ENCODE results near the gene NCK2.
"Not testable (repeated sequence)": the region's sequence is repeated elsewhere in the genome, so short reads cannot be mapped to it uniquely, and the experiment has no call there.

The NCK2 gene

GRCh38 chr2:105748566-105748965 lies 3.9 kb downstream of the NCK2 start:
- no peaks in the 10 kb centered on the region for H3K9me3 ChIP-seq (replicated peaks; ENCODE audit: low read length)
- H3K9ac ChIP-seq (ENCODE audit: low read depth, low read length), result no peak overlapping the region
- H3K27me3 ChIP-seq (ENCODE audit: control insufficient read depth, insufficient read depth, low read length), result no peaks in the 10 kb centered on the region
- H3K36me3 ChIP-seq (ENCODE audit: insufficient read depth, low read length), result no peaks in the 10 kb centered on the region
- peak overlapping the region; percentile 84 for H3K4me2 ChIP-seq (ENCODE audit: low read length)
- no peak overlapping the region for H3K4me3 ChIP-seq (ENCODE audit: low read length)
- H3K4me1 ChIP-seq (ENCODE audit: control insufficient read depth, insufficient read depth, low read length), result peaks cover 57% of the 10 kb centered on the region

GRCh38 chr2:105749583-105750400 lies 5.1 kb downstream of the NCK2 start:
- Histone ChIP-seq H3K27me3 (ENCODE audit: control insufficient read depth, insufficient read depth, low read length) (no peaks in the 10 kb centered on the region), H3K4me1 (ENCODE audit: control insufficient read depth, insufficient read depth, low read length) (peaks cover 59% of the 10 kb centered on the region), H3K9ac (ENCODE audit: low read depth, low read length) (no peak overlapping the region), H3K4me3 (ENCODE audit: low read length) (peak overlapping the region; percentile 39), H3K4me2 (ENCODE audit: low read length) (peak overlapping the region; percentile 68), H3K36me3 (ENCODE audit: insufficient read depth, low read length) (no peaks in the 10 kb centered on the region), H3K9me3 (replicated peaks; ENCODE audit: low read length) (no peaks in the 10 kb centered on the region)

- H3K27me3 ChIP-seq (ENCODE audit: control insufficient read depth, insufficient read depth, low read length), result no peaks in the 10 kb centered on the region
- H3K4me3 ChIP-seq (ENCODE audit: low read length), result no peak overlapping the region
- no peak overlapping the region for H3K9ac ChIP-seq (ENCODE audit: low read depth, low read length)
- H3K9me3 ChIP-seq (replicated peaks; ENCODE audit: low read length), result no peaks in the 10 kb centered on the region
- no peak overlapping the region for H3K4me2 ChIP-seq (ENCODE audit: low read length)
- H3K36me3 ChIP-seq (ENCODE audit: insufficient read depth, low read length), result no peaks in the 10 kb centered on the region
- H3K4me1 ChIP-seq (ENCODE audit: control insufficient read depth, insufficient read depth, low read length), result peaks cover 59% of the 10 kb centered on the region
These were observed 6.0 kb downstream of the NCK2 start for GRCh38 chr2:105750735-105751134.

GRCh38 chr2:105751272-105751671 lies 6.6 kb downstream of the NCK2 start:
- H3K4me2 ChIP-seq (ENCODE audit: low read length), result no peak overlapping the region
- no peaks in the 10 kb centered on the region for H3K36me3 ChIP-seq (ENCODE audit: insufficient read depth, low read length)
- H3K9ac ChIP-seq (ENCODE audit: low read depth, low read length), result no peak overlapping the region
- H3K9me3 ChIP-seq (replicated peaks; ENCODE audit: low read length), result no peaks in the 10 kb centered on the region
- H3K27me3 ChIP-seq (ENCODE audit: control insufficient read depth, insufficient read depth, low read length), result no peaks in the 10 kb centered on the region
- H3K4me3 ChIP-seq (ENCODE audit: low read length), result no peak overlapping the region
- peaks cover 53% of the 10 kb centered on the region for H3K4me1 ChIP-seq (ENCODE audit: control insufficient read depth, insufficient read depth, low read length)

GRCh38 chr2:105752691-105753358 lies 8.1 kb downstream of the NCK2 start:
- no peak overlapping the region for H3K4me2 ChIP-seq (ENCODE audit: low read length)
- H3K36me3 ChIP-seq (ENCODE audit: insufficient read depth, low read length), result no peaks in the 10 kb centered on the region
- H3K9ac ChIP-seq (ENCODE audit: low read depth, low read length), result no peak overlapping the region
- no peaks in the 10 kb centered on the region for H3K27me3 ChIP-seq (ENCODE audit: control insufficient read depth, insufficient read depth, low read length)
- no peak overlapping the region for H3K4me3 ChIP-seq (ENCODE audit: low read length)
- H3K4me1 ChIP-seq (ENCODE audit: control insufficient read depth, insufficient read depth, low read length), result peaks cover 38% of the 10 kb centered on the region
- H3K9me3 ChIP-seq (replicated peaks; ENCODE audit: low read length), result no peaks in the 10 kb centered on the region

- H3K27me3 ChIP-seq (ENCODE audit: control insufficient read depth, insufficient read depth, low read length), result no peaks in the 10 kb centered on the region
- no peaks in the 10 kb centered on the region for H3K9me3 ChIP-seq (replicated peaks; ENCODE audit: low read length)
- H3K4me1 ChIP-seq (ENCODE audit: control insufficient read depth, insufficient read depth, low read length), result peaks cover 33% of the 10 kb centered on the region
- no peak overlapping the region for H3K4me2 ChIP-seq (ENCODE audit: low read length)
- H3K9ac ChIP-seq (ENCODE audit: low read depth, low read length), result no peak overlapping the region
- no peaks in the 10 kb centered on the region for H3K36me3 ChIP-seq (ENCODE audit: insufficient read depth, low read length)
- no peak overlapping the region for H3K4me3 ChIP-seq (ENCODE audit: low read length)
These were observed 8.7 kb downstream of the NCK2 start for GRCh38 chr2:105753380-105753779.

- H3K36me3 ChIP-seq (ENCODE audit: insufficient read depth, low read length), result no peaks in the 10 kb centered on the region
- no peak overlapping the region for H3K4me3 ChIP-seq (ENCODE audit: low read length)
- H3K27me3 ChIP-seq (ENCODE audit: control insufficient read depth, insufficient read depth, low read length), result no peaks in the 10 kb centered on the region
- H3K4me2 ChIP-seq (ENCODE audit: low read length), result no peak overlapping the region
- H3K4me1 ChIP-seq (ENCODE audit: control insufficient read depth, insufficient read depth, low read length), result peaks cover 27% of the 10 kb centered on the region
- no peaks in the 10 kb centered on the region for H3K9me3 ChIP-seq (replicated peaks; ENCODE audit: low read length)
- no peak overlapping the region for H3K9ac ChIP-seq (ENCODE audit: low read depth, low read length)
These were observed 9.3 kb downstream of the NCK2 start for GRCh38 chr2:105754011-105754410.

GRCh38 chr2:105754994-105755393 lies 10.3 kb downstream of the NCK2 start:
- Histone ChIP-seq H3K36me3 (ENCODE audit: insufficient read depth, low read length) (no peaks in the 10 kb centered on the region), H3K4me1 (ENCODE audit: control insufficient read depth, insufficient read depth, low read length) (peaks cover 17% of the 10 kb centered on the region), H3K4me2 (ENCODE audit: low read length) (no peak overlapping the region), H3K27me3 (ENCODE audit: control insufficient read depth, insufficient read depth, low read length) (no peaks in the 10 kb centered on the region), H3K9me3 (replicated peaks; ENCODE audit: low read length) (no peaks in the 10 kb centered on the region), H3K4me3 (ENCODE audit: low read length) (no peak overlapping the region), H3K9ac (ENCODE audit: low read depth, low read length) (no peak overlapping the region)

- Histone ChIP-seq H3K9ac (ENCODE audit: low read depth, low read length) (no peak overlapping the region), H3K27me3 (ENCODE audit: control insufficient read depth, insufficient read depth, low read length) (no peaks in the 10 kb centered on the region), H3K4me1 (ENCODE audit: control insufficient read depth, insufficient read depth, low read length) (peaks cover 14% of the 10 kb centered on the region), H3K9me3 (replicated peaks; ENCODE audit: low read length) (no peaks in the 10 kb centered on the region), H3K4me2 (ENCODE audit: low read length) (no peak overlapping the region), H3K36me3 (ENCODE audit: insufficient read depth, low read length) (no peaks in the 10 kb centered on the region), H3K4me3 (ENCODE audit: low read length) (no peak overlapping the region)
These were observed 11.2 kb downstream of the NCK2 start for GRCh38 chr2:105755895-105756294.

- no peak overlapping the region for H3K4me3 ChIP-seq (ENCODE audit: low read length)
- H3K4me1 ChIP-seq (ENCODE audit: control insufficient read depth, insufficient read depth, low read length), result peaks cover 14% of the 10 kb centered on the region
- H3K36me3 ChIP-seq (ENCODE audit: insufficient read depth, low read length), result no peaks in the 10 kb centered on the region
- no peaks in the 10 kb centered on the region for H3K9me3 ChIP-seq (replicated peaks; ENCODE audit: low read length)
- H3K9ac ChIP-seq (ENCODE audit: low read depth, low read length), result no peak overlapping the region
- H3K4me2 ChIP-seq (ENCODE audit: low read length), result no peak overlapping the region
- H3K27me3 ChIP-seq (ENCODE audit: control insufficient read depth, insufficient read depth, low read length), result no peaks in the 10 kb centered on the region
These were observed 11.7 kb downstream of the NCK2 start for GRCh38 chr2:105756435-105756834.

- H3K4me3 ChIP-seq (ENCODE audit: low read length); H3K9ac ChIP-seq (ENCODE audit: low read depth, low read length); H3K4me2 ChIP-seq (ENCODE audit: low read length); H3K36me3 ChIP-seq (ENCODE audit: insufficient read depth, low read length); H3K27me3 ChIP-seq (ENCODE audit: control insufficient read depth, insufficient read depth, low read length); H3K9me3 ChIP-seq (replicated peaks; ENCODE audit: low read length): not testable (repeated sequence)
- peaks cover 14% of the 10 kb centered on the region for H3K4me1 ChIP-seq (ENCODE audit: control insufficient read depth, insufficient read depth, low read length)
These were observed 12.2 kb downstream of the NCK2 start for GRCh38 chr2:105756865-105757264.

GRCh38 chr2:105757433-105757832 lies 12.7 kb downstream of the NCK2 start:
- Histone ChIP-seq H3K9ac (ENCODE audit: low read depth, low read length) (no peak overlapping the region), H3K27me3 (ENCODE audit: control insufficient read depth, insufficient read depth, low read length) (no peaks in the 10 kb centered on the region), H3K4me2 (ENCODE audit: low read length) (no peak overlapping the region), H3K4me1 (ENCODE audit: control insufficient read depth, insufficient read depth, low read length) (peaks cover 17% of the 10 kb centered on the region), H3K4me3 (ENCODE audit: low read length) (no peak overlapping the region), H3K9me3 (replicated peaks; ENCODE audit: low read length) (no peaks in the 10 kb centered on the region), H3K36me3 (ENCODE audit: insufficient read depth, low read length) (no peaks in the 10 kb centered on the region)

Measured in skeletal muscle satellite cell (primary cell).